K562 treated with DMSO at 1 percent for 48 hours (cell line): ENCODE measurements around the gene EYA2. TPM values are rescaled to one million over a fixed set of nuclear protein-coding genes. Genes with fewer than 3 reads are reported as not detected.

Experiments
- total RNA-seq: library from RNA; unstranded; fragments of 300-600 nt; gene quantifications from 2 replicates; pipeline ENCODE4 v1.2.3, GENCODE V29; 2022; ENCODE audit warnings: low replicate concordance; ENCODE audit errors: extremely low read depth

EYA2 gene
- not detected in 2 replicates for total RNA-seq

GRCh38 chr20:46894579-46894958 is at the start of gene EYA2:
EYA2 (plus strand) TSS chr20:46894843; CDS start chr20:46990011, 95,168 bp downstream.

Other genes starting within 250 kb of the EYA2 start
- gene SLC13A3, start 243.4 kb upstream of the EYA2 start, total RNA-seq = not detected in 2 replicates
- not detected in 2 replicates for gene TP53RK, start 205.4 kb upstream of the EYA2 start, total RNA-seq
- not detected in 2 replicates for gene SLC2A10, start 185.2 kb upstream of the EYA2 start, total RNA-seq